Mammary epithelial cell (primary cell): ENCODE data around the gene PTPN13.

ENCODE experiments used
- CTCF ChIP-seq, 2 donors: IDR thresholded peaks in 1 of 2; conservative IDR thresholded peaks in 1 of 2; 2 replicates each; pipeline ENCODE4 v1.5.1; 2011 to 2012; ENCODE audit warnings: inconsistent platforms in 2 of 2, low read length in 2 of 2, mild to moderate bottlenecking in 2 of 2, control low read depth in 1 of 2, low read depth in 1 of 2; ENCODE audit not compliant: insufficient read depth in 1 of 2; ENCODE audit errors: extremely low read depth in 1 of 2
- EZH2 ChIP-seq: IDR thresholded peaks from 2 replicates; pipeline ENCODE4 v1.6.1; 2012; ENCODE audit warnings: low read length, inconsistent platforms, borderline replicate concordance

- TF ChIP-seq EZH2 (no peak), CTCF (conservative IDR thresholded peaks at IDR 0.05 in 1 of 2, IDR thresholded peaks at IDR 0.05 in 1 of 2; ENCODE audit: extremely low read depth in 1 of 2, insufficient read depth in 1 of 2, low read depth in 1 of 2, low read length in 2 of 2) (no peak)
Measured at GRCh38 chr4:86810847-86811246, 216.7 kb downstream of the PTPN13 start.
